HG03108 (cell line): ENCODE data around the gene CACUL1.
"Not testable (repeated sequence)": the region's sequence is repeated elsewhere in the genome, so short reads cannot be mapped to it uniquely, and the experiment has no call there.

Experiments used
- ATAC-seq: cut with Tn5 transposase; IDR thresholded peaks from one replicate; pipeline ENCODE4 v1.9.1; 2021; ENCODE audit warnings: moderate library complexity; ENCODE audit not compliant: unreplicated experiment

Gene CACUL1

GRCh38 chr10:118658168-118658567 lies 96.6 kb downstream of the CACUL1 start:
- not testable (repeated sequence) for ATAC-seq

DNA sequence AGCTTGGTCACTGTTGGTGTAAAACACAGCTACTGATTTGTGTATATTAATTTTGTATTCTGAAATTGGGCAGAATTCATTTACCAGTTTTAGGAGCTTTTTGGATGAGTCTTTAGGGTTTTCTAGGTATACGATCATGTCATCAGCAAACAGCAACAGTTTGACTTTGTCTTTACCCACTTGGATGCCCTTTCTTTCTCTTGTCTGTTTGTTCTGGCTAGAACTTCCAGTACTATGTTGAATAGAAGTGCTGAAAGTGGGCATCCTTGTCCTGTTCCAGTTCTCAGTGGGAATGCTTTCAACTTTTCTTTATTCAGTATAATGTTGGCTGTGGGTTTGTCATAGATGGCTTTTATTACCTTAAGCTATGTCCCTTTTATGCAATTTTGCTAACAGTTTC lies 109.5 kb downstream of the CACUL1 start:
- not testable (repeated sequence) for ATAC-seq

GRCh38 chr10:118642228-118642627 lies 112.5 kb downstream of the CACUL1 start:
- no peak for ATAC-seq

DNA sequence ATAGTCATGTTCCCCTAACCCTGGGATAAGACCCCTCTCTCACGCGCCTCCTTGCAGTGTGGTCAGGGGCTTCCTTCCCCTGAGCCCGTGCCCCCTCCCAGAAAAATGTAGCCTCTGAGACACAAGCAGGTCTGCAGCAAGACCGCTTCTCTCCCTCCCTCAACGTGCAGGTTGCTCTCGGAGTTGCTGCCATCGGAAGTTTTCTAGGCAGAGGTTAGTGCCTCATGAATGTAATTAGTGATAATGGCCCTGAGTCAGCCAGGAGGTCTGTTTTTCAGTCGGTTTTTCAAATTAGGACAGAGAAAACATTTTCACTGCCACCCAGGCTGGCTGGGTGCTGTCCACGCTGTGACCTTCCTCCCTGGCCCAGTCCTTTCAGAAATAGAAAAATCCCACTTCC lies 116.1 kb downstream of the CACUL1 start:
- no peak for ATAC-seq

DNA sequence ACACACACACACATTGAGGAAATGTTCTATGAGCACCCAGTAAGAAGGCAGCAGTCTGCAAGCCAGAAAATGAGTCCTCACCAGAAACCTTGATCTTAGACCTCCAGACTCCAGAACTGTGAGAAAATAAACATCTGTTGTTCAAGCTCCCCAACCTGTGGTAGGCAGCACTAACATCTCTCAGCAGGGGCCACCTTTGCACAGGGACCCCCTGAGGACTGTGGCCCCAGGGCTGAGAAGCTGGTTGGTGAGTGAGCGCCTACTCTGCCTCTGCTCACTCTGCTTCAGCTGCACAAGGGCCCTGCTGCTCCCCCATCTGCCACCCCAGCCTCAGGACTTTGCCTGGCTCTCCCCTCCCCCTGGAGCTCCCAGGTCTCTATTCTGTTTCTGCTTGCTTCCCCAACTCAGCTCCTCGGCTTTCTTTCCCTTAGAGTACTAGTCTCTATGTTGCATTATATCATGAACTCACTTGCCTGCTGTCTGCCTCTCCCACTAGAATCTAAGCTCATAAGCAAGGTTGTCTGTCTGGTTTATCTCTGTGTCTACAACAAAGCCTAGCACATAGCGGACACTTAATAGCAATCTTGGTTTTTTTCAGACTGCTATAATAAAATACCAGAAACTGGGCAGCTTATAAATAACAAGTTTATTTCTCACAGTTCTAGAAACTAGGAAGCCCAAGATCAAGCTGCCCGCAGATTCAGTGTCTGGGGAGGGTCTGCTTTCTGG lies 118.9 kb downstream of the CACUL1 start:
- no peak for ATAC-seq

GRCh38 chr10:118633786-118634185 lies 121.0 kb downstream of the CACUL1 start:
- ATAC-seq, result no peak

DNA sequence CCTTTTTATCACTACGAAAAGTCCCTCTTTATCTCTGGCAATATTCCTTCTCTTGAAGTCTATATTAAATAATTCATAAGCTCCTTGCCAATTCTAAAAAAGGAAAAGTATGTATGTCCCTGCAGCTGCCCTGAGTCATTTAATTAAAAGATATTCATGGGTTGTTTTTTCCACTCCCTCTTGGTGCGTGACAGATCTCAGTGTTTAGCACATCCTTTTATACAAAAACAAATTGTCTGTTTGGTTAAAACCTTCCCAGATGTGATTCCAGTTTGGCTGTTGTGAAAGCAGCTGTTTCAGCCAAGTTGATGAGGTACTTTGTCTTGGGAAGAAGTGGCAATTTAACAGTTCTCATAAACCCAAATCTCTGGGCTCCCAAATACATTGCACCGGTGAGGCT lies 125.6 kb downstream of the CACUL1 start:
- no peak for ATAC-seq

GRCh38 chr10:118628397-118628796 lies 126.4 kb downstream of the CACUL1 start:
- ATAC-seq, result no peak

GRCh38 chr10:118626953-118627352 lies 127.8 kb downstream of the CACUL1 start:
- no peak for ATAC-seq
